IMR-90 (cell line): ENCODE measurements around the gene ACOT12. TPM values are rescaled to one million over a fixed set of nuclear protein-coding genes. Genes with fewer than 3 reads are reported as not detected.

Experiments
- ATAC-seq: fragments of 200-7000 bp; cut with Tn5 transposase; 2 replicates; pipeline ENCODE4 v1.9.1; 2020; ENCODE audit warnings: low read depth, mild to moderate bottlenecking, moderate library complexity
- BruUV-seq: library from RNA; stranded (reverse); fragments of 400-500 nt; replicated peaks from 2 replicates; lab custom pipeline; 2021; lab: Mats Ljungman, UMichigan
- CTCF ChIA-PET: fragments of 300-600 bp; formaldehyde crosslinking; extraction: SDS; loops from one replicate; lab custom pipeline; 2021; ENCODE audit warnings: antibody characterized with exemption; lab: Yijun Ruan, JAX
- POLR2A ChIA-PET: fragments of 300-600 bp; sonication (Branson Sonifier 250); formaldehyde crosslinking; loops from one replicate; lab custom pipeline; 2022; ENCODE audit warnings: antibody characterized with exemption; ENCODE audit not compliant: unreplicated experiment; lab: Charles Lee
- DNase-seq: peaks from one replicate; pipeline ENCODE4 v3.0.0; 2013
- H2AFZ ChIP-seq: replicated peaks from 2 replicates; pipeline ENCODE3; 2013; ENCODE audit warnings: low read length, mild to moderate bottlenecking; ENCODE audit not compliant: poor library complexity
- H2AK5ac ChIP-seq: 2 replicates; pipeline ENCODE4 v1.6.1; 2013; ENCODE audit warnings: low read depth, low read length, inconsistent platforms
- H2AK9ac ChIP-seq: replicated peaks from 2 replicates; pipeline ENCODE3; 2013; ENCODE audit warnings: mild to moderate bottlenecking, low read depth, low read length, moderate library complexity; ENCODE audit not compliant: poor library complexity
- H2BK120ac ChIP-seq: 2 replicates; pipeline ENCODE4 v1.6.1; 2013; ENCODE audit warnings: low read depth, low read length, inconsistent platforms
- H2BK15ac ChIP-seq: 3 replicates; pipeline ENCODE4 v1.6.1; 2013; ENCODE audit warnings: low read depth, low read length, inconsistent platforms
- H2BK20ac ChIP-seq: 2 replicates; pipeline ENCODE4 v1.6.1; 2013; ENCODE audit warnings: low read depth, mild to moderate bottlenecking, inconsistent platforms, low read length, moderate library complexity
- H2BK5ac ChIP-seq: 2 replicates; pipeline ENCODE4 v1.6.1; 2013; ENCODE audit warnings: mild to moderate bottlenecking, low read depth, low read length, inconsistent platforms; ENCODE audit not compliant: poor library complexity, severe bottlenecking
- H3K14ac ChIP-seq: replicated peaks from 2 replicates; pipeline ENCODE4 v1.6.1; 2013; ENCODE audit warnings: low read depth, low read length, inconsistent platforms
- H3K18ac ChIP-seq: 2 replicates; pipeline ENCODE4 v1.6.1; 2013; ENCODE audit warnings: low read depth, low read length, control low read depth
- H3K23ac ChIP-seq: 2 replicates; pipeline ENCODE4 v1.6.1; 2013; ENCODE audit warnings: low read depth, low read length, inconsistent platforms
- H3K27ac ChIP-seq: 2 replicates; pipeline ENCODE4 v1.5.1; 2013; ENCODE audit warnings: mild to moderate bottlenecking, control low read depth, low read length; ENCODE audit not compliant: insufficient read depth
- H3K27me3 ChIP-seq: 2 replicates; pipeline ENCODE4 v1.6.1; 2013; ENCODE audit warnings: low read length; ENCODE audit not compliant: control insufficient read depth, insufficient read depth
- H3K36me3 ChIP-seq: 2 replicates; pipeline ENCODE4 v1.6.1; 2013; ENCODE audit warnings: low read length, mixed read lengths; ENCODE audit not compliant: control insufficient read depth, insufficient read depth
- H3K4ac ChIP-seq: 2 replicates; pipeline ENCODE4 v1.6.1; 2013; ENCODE audit warnings: low read depth, low read length, inconsistent platforms
- H3K4me1 ChIP-seq: 2 replicates; pipeline ENCODE4 v1.6.1; 2013; ENCODE audit warnings: low read length, mixed read lengths; ENCODE audit not compliant: control insufficient read depth, insufficient read depth
- H3K4me2 ChIP-seq: 2 replicates; pipeline ENCODE4 v1.6.1; 2013; ENCODE audit warnings: low read depth, mild to moderate bottlenecking, control low read depth, low read length, moderate library complexity
- H3K4me3 ChIP-seq: 2 replicates; pipeline ENCODE4 v1.5.1; 2013; ENCODE audit warnings: low read depth, mild to moderate bottlenecking, control low read depth, low read length, moderate library complexity; ENCODE audit not compliant: insufficient read depth
- H3K56ac ChIP-seq: 2 replicates; pipeline ENCODE4 v1.6.1; 2013; ENCODE audit warnings: low read length, inconsistent platforms; ENCODE audit not compliant: insufficient read depth; ENCODE audit errors: extremely low read depth
- H3K79me1 ChIP-seq, 2 experiments: 2 replicates each; pipeline ENCODE4 v1.6.1; 2013; ENCODE audit warnings: low read length in 2 of 2, inconsistent platforms in 1 of 2, low read depth in 1 of 2
- H3K9ac ChIP-seq: 2 replicates; pipeline ENCODE4 v1.6.1; 2013; ENCODE audit warnings: low read depth, low read length, control low read depth
- H3K9me1 ChIP-seq: 2 replicates; pipeline ENCODE4 v1.6.1; 2013; ENCODE audit warnings: low read length, inconsistent platforms; ENCODE audit not compliant: insufficient read depth
- H3K9me3 ChIP-seq: 2 replicates; pipeline ENCODE4 v1.6.1; 2013; ENCODE audit warnings: low read length; ENCODE audit not compliant: control insufficient read depth, insufficient read depth
- H4K20me1 ChIP-seq: 2 replicates; pipeline ENCODE4 v1.6.1; 2013; ENCODE audit warnings: low read length, inconsistent platforms; ENCODE audit not compliant: insufficient read depth
- H4K5ac ChIP-seq: 2 replicates; pipeline ENCODE4 v1.6.1; 2013; ENCODE audit warnings: mild to moderate bottlenecking, low read depth, low read length, control low read depth
- H4K8ac ChIP-seq, 2 experiments: 2 replicates each; pipeline ENCODE4 v1.6.1; 2013; ENCODE audit warnings: low read depth in 2 of 2, low read length in 2 of 2, control low read depth in 1 of 2, inconsistent platforms in 1 of 2
- H4K91ac ChIP-seq: 2 replicates; pipeline ENCODE4 v1.6.1; 2013; ENCODE audit warnings: low read depth, low read length, inconsistent platforms; ENCODE audit not compliant: insufficient read depth
- MXI1 ChIP-seq: IDR thresholded peaks from 2 replicates; pipeline ENCODE4 v1.6.1; 2012; ENCODE audit warnings: low read depth, mild to moderate bottlenecking, low read length, moderate library complexity, borderline replicate concordance
- WGBS, 2 experiments: methylation state at CpG; one replicate each; pipeline versions ENCODE4 v1.1.5 to v1.1.7; 2013; ENCODE audit warnings: missing lambda C conversion rate in 2 of 2; ENCODE audit not compliant: insufficient read length in 1 of 2; ENCODE audit errors: extremely low coverage in 2 of 2; 5-methylcytosine and 5-hydroxymethylcytosine counted together
- dilution Hi-C: fragments of 300-500 bp; cut with HindIII; formaldehyde crosslinking; loops from one replicate; pipeline ENCODE4 v1.14.3; 2018; ENCODE audit warnings: low sequenced_read_pairs; ENCODE audit not compliant: unreplicated experiment
- in situ Hi-C: fragments of 300-500 bp; cut with MboI; formaldehyde crosslinking; loops from 3 replicates; pipeline ENCODE4 v1.14.3; 2019; ENCODE audit warnings: low sequenced_read_pairs, inconsistent platforms, mixed read lengths
- intact Hi-C: fragments of 100-400 bp; cut with micrococcal nuclease; formaldehyde crosslinking; loops from 2 replicates; pipeline ENCODE4 v1.10.0; 2022
- polyA plus RNA-seq, 3 experiments: library from polyadenylated mRNA; depleted of rRNA; stranded (reverse); fragments of >200 nt; gene quantifications; 2 replicates each; pipeline ENCODE4 v1.2.3, GENCODE V29; 2012; ENCODE audit warnings: low replicate concordance in 1 of 3
- total RNA-seq: library from RNA; depleted of rRNA; stranded (reverse); fragments of >200 nt; gene quantifications from 2 replicates; pipeline ENCODE4 v1.2.3, GENCODE V29; 2012

Gene ACOT12
- total and polyA plus RNA-seq, 2 of the 4 experiments (the other 2 are of a cell fraction), result not detected

- dilution Hi-C loops (no loop called here), intact Hi-C loops (no loop called here), in situ Hi-C loops (no loop called here)
- H3K79me1 ChIP-seq, result no peaks in the 10 kb centered on the region
- H4K8ac ChIP-seq, result no peak overlapping the region
- H3K14ac ChIP-seq, result no peak overlapping the region
- no peak overlapping the region for H2BK20ac ChIP-seq
- H3K56ac ChIP-seq, result no peak overlapping the region
- H3K4ac ChIP-seq, result no peak overlapping the region
- no CpG with 5 or more reads among the region's 4 CpGs for WGBS, 2 experiments
- no peak overlapping the region for H2AK5ac ChIP-seq
- no peak overlapping the region for H3K4me3 ChIP-seq
- H2BK5ac ChIP-seq, result no peak overlapping the region
- H2AK9ac ChIP-seq, result no peak overlapping the region
- no peaks in the 10 kb centered on the region for H3K36me3 ChIP-seq
- H3K9me1 ChIP-seq, result no peaks in the 10 kb centered on the region
- BruUV-seq, result no TSS peak
- no peak for TF ChIP-seq MXI1
- CTCF ChIA-PET, result no interaction called here
- no peak overlapping the region for H2BK120ac ChIP-seq
- no peak overlapping the region for H2BK15ac ChIP-seq
- ATAC-seq (no peak), DNase-seq (no peak)
- H3K9ac ChIP-seq, result no peak overlapping the region
- peaks cover 3% of the 10 kb centered on the region for H3K9me3 ChIP-seq
- no peaks in the 10 kb centered on the region; the same call in 1 of the 2 replicates for H3K27me3 ChIP-seq
- H3K23ac ChIP-seq, result no peak overlapping the region
- no peak overlapping the region for H3K27ac ChIP-seq
- no peak overlapping the region for H2AFZ ChIP-seq
- H4K5ac ChIP-seq, result no peak overlapping the region
- no peaks in the 10 kb centered on the region for H3K4me1 ChIP-seq
- H4K20me1 ChIP-seq, result no peaks in the 10 kb centered on the region
- no peak overlapping the region for H4K91ac ChIP-seq
- H3K18ac ChIP-seq, result no peak overlapping the region
- POLR2A ChIA-PET, result no interaction called here
- H3K4me2 ChIP-seq, result no peak overlapping the region
Observed at GRCh38 chr5:81398741-81399140, 4.8 kb upstream of the ACOT12 start.
